ENCODE data around the gene FAM240A.
"Not testable (repeated sequence)": the region's sequence is repeated elsewhere in the genome, so short reads cannot be mapped to it uniquely, and the experiment has no call there.

Gene FAM240A

GRCh38 chr3:46579756-46580286 lies 32.5 kb upstream of the FAM240A start:
- no peak for TF ChIP-seq CTCF (conservative IDR thresholded peaks at IDR 0.05)
- no peak for TF ChIP-seq ZFX (IDR thresholded peaks at IDR 0.05)
- H3K27ac ChIP-seq = no peak overlapping the region

- no peak overlapping the region for H3K27ac ChIP-seq
- TF ChIP-seq ZFX (IDR thresholded peaks at IDR 0.05) = no peak
- no peak for TF ChIP-seq CTCF (conservative IDR thresholded peaks at IDR 0.05)
Measured at GRCh38 chr3:46580675-46581074, 31.6 kb upstream of the FAM240A start.

- H3K27ac ChIP-seq = no peak overlapping the region
- TF ChIP-seq CTCF (conservative IDR thresholded peaks at IDR 0.05) = no peak
- no peak for TF ChIP-seq ZFX (IDR thresholded peaks at IDR 0.05)
Measured at GRCh38 chr3:46584598-46585467, 27.5 kb upstream of the FAM240A start.

- TF ChIP-seq CTCF (conservative IDR thresholded peaks at IDR 0.05) = no peak
- TF ChIP-seq ZFX (IDR thresholded peaks at IDR 0.05) = no peak
- no peak overlapping the region for H3K27ac ChIP-seq
Measured at GRCh38 chr3:46585799-46586693, 26.3 kb upstream of the FAM240A start.

GRCh38 chr3:46586738-46587246 lies 25.5 kb upstream of the FAM240A start:
- TF ChIP-seq CTCF (conservative IDR thresholded peaks at IDR 0.05) (no peak), ZFX (IDR thresholded peaks at IDR 0.05) (no peak)
- H3K27ac ChIP-seq = no peak overlapping the region

- not testable (repeated sequence) for H3K27ac ChIP-seq
Measured at GRCh38 chr3:46587268-46587667, 25.1 kb upstream of the FAM240A start.

- TF ChIP-seq ZFX (IDR thresholded peaks at IDR 0.05) = no peak
- TF ChIP-seq CTCF (conservative IDR thresholded peaks at IDR 0.05) = peak; percentile 15
- H3K27ac ChIP-seq = no peak overlapping the region
Measured at GRCh38 chr3:46593274-46593862, 19.0 kb upstream of the FAM240A start.
